ENCODE measurements around the gene ACTR1B.

The ACTR1B gene

GRCh38 chr2:97669448-97669847, 5.6 kb upstream of the ACTR1B start, which contains the start of gene C2orf92:
Gene C2orf92 (plus strand): TSS chr2:97669713. CDS start chr2:97669789, 76 bp downstream.
- no peak for TF ChIP-seq CTCF (IDR thresholded peaks at IDR 0.05)

- TF ChIP-seq CTCF (IDR thresholded peaks at IDR 0.05): no peak
Measured at GRCh38 chr2:97664636-97664970, 759 bp upstream of the ACTR1B start.

GRCh38 chr2:97663626-97663961, 250 bp downstream of the ACTR1B start:
- no peak for TF ChIP-seq CTCF (IDR thresholded peaks at IDR 0.05)

- no peak for TF ChIP-seq CTCF (IDR thresholded peaks at IDR 0.05)
Measured at GRCh38 chr2:97662895-97663625, 784 bp downstream of the ACTR1B start.

GRCh38 chr2:97662386-97662894, 1.4 kb downstream of the ACTR1B start:
- no peak for TF ChIP-seq CTCF (IDR thresholded peaks at IDR 0.05)

- no peak for TF ChIP-seq CTCF (IDR thresholded peaks at IDR 0.05)
Measured at GRCh38 chr2:97661927-97662326, 1.9 kb downstream of the ACTR1B start.

GRCh38 chr2:97660775-97661389, 3.0 kb downstream of the ACTR1B start:
- no peak for TF ChIP-seq CTCF (IDR thresholded peaks at IDR 0.05)
